ENCODE measurements around the gene LAMB1.

GRCh38 chr7:107989618-107990373 is 13.2 kb downstream of the LAMB1 start:
- TF ChIP-seq, protein P1, sequence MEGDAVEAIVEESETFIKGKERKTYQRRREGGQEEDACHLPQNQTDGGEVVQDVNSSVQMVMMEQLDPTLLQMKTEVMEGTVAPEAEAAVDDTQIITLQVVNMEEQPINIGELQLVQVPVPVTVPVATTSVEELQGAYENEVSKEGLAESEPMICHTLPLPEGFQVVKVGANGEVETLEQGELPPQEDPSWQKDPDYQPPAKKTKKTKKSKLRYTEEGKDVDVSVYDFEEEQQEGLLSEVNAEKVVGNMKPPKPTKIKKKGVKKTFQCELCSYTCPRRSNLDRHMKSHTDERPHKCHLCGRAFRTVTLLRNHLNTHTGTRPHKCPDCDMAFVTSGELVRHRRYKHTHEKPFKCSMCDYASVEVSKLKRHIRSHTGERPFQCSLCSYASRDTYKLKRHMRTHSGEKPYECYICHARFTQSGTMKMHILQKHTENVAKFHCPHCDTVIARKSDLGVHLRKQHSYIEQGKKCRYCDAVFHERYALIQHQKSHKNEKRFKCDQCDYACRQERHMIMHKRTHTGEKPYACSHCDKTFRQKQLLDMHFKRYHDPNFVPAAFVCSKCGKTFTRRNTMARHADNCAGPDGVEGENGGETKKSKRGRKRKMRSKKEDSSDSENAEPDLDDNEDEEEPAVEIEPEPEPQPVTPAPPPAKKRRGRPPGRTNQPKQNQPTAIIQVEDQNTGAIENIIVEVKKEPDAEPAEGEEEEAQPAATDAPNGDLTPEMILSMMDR (IDR thresholded peaks at IDR 0.05), result no peak
- TF ChIP-seq POLR2A (IDR thresholded peaks at IDR 0.05), result no peak

Data from lower leg skin (tissue), 3 donors.